Measurements from ENCODE around the gene TNFAIP2. TPM values are rescaled to one million over a fixed set of nuclear protein-coding genes. Genes with fewer than 3 reads are reported as not detected.
A peak's percentile ranks its signal among the peaks of the same experiment; 100 is the strongest.
"Not testable (repeated sequence)": the region's sequence is repeated elsewhere in the genome, so short reads cannot be mapped to it uniquely, and the experiment has no call there.

The TNFAIP2 gene
- total RNA-seq, 1 experiment from 2014 or later: not detected

DNA sequence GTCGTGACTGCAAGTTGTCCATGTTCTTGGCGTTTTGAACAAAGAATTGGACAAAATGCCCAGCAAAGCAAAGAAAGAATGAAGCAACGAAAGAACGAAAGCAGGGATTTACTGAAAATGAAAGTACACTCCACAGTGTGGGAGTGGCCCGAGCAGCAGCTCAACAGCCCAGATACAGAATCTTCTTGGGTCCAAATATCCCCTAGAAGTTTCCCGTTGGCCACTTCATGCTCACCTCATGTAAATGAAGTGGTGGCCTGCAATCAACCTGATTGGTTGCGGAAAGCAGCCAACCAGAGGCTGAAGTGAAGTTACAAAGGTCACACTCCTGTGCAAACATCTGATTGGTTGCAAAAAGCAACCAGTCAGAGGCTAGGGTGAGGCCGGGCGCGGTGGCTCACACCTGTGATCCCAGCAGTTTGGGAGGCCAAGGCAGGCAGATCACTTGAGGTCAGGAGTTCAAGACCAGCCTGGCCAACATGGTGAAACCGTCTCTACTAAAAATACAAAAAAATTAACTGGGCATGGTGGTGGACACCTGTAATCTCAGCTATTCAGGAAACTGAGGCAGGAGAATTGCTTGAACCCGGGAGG, 8.1 kb upstream of the TNFAIP2 start:
- not testable (repeated sequence) for H3K9me3 ChIP-seq (ENCODE audit: low read length); H3K79me2 ChIP-seq (ENCODE audit: low read length); H3K36me3 ChIP-seq (ENCODE audit: insufficient read depth, low read length); H3K9me2 ChIP-seq (replicated peaks; ENCODE audit: insufficient read depth, low read length); H3K27me3 ChIP-seq (ENCODE audit: low read length); H3K27ac ChIP-seq (ENCODE audit: low read length); DNase-seq; H3K4me3 ChIP-seq (ENCODE audit: low read length); H4K20me1 ChIP-seq (ENCODE audit: insufficient read depth, low read depth, low read length); H3K9ac ChIP-seq (ENCODE audit: low read length)
- Histone ChIP-seq H2AFZ (ENCODE audit: low read length) (0 out of 2 replicates have a peak overlapping the region, but pooled peaks have one; percentile 27), H3K4me2 (ENCODE audit: low read depth, low read length, poor library complexity, severe bottlenecking) (peak overlapping the region; percentile 57), H3K4me1 (ENCODE audit: low read length) (peaks cover 29% of the 10 kb centered on the region)

DNA sequence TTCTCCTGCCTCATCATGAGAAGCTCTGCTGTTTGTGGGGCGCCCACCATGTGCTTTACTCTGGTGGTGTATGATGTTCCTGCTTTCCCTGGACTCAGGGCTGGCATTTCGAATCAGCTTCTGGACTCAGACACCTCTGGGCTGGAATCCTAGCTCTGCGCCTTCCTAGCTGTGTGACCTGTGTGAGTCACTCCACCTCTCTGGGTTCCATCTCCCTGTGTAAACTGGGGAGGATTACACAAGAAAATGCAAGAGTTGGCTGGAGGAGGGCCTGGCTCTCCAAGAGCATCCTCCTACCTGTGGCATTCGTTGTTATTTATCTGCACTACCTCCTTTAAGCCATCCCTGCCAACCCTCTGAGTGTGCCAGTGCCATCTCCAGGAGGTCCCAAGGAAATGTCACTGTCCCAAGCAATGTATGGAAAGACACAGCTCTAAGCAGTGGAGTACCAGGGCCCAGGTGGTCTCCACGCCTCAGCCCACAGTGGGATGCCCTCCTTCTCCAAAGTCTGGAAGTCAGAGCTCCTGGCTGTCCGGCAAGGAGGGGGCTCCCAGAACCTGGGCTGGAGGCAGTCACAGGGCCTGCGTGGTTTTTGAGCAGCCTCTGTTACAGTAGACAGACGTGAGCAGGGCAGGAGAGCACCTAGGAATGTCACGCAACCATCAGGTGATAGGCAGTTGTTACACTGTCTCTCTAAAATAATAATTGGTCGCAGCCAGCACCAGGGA, 7.3 kb upstream of the TNFAIP2 start:
- Histone ChIP-seq H3K9ac (ENCODE audit: low read length) (no peak overlapping the region), H3K9me3 (ENCODE audit: low read length) (no peaks in the 10 kb centered on the region), H3K36me3 (ENCODE audit: insufficient read depth, low read length) (no peaks in the 10 kb centered on the region), H3K27ac (ENCODE audit: low read length) (no peak overlapping the region), H3K27me3 (ENCODE audit: low read length) (no peaks in the 10 kb centered on the region), H3K4me3 (ENCODE audit: low read length) (no peak overlapping the region), H3K79me2 (ENCODE audit: low read length) (no peaks in the 10 kb centered on the region), H2AFZ (ENCODE audit: low read length) (no peak overlapping the region), H3K4me2 (ENCODE audit: low read depth, low read length, poor library complexity, severe bottlenecking) (no peak overlapping the region), H3K9me2 (replicated peaks; ENCODE audit: insufficient read depth, low read length) (no peaks in the 10 kb centered on the region), H4K20me1 (ENCODE audit: insufficient read depth, low read depth, low read length) (peaks cover 13% of the 10 kb centered on the region), H3K4me1 (ENCODE audit: low read length) (peaks cover 20% of the 10 kb centered on the region)
- no peak for DNase-seq

DNA sequence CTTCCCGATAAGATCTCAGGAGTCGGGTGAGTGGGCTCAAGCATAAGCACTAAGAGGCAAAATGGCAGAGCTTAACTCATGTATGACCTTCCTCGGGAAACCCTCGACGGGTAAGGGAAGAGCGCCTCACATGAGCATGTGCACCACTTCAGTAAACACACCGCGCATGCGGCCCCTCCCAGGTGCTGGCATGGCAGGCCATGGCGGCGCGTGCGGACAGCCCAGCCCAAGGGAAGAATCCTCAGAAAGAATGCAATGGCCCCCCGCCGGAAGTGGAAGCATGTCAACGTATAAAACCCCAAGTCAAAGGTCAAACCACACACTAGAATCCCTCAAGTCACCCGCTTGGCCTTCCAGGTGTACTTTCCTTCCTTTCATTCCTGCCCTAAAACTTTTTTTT, 6.6 kb upstream of the TNFAIP2 start:
- Histone ChIP-seq H3K9me2 (replicated peaks; ENCODE audit: insufficient read depth, low read length) (no peaks in the 10 kb centered on the region), H3K27me3 (ENCODE audit: low read length) (no peaks in the 10 kb centered on the region), H4K20me1 (ENCODE audit: insufficient read depth, low read depth, low read length) (peaks cover 12% of the 10 kb centered on the region), H3K4me3 (ENCODE audit: low read length) (no peak overlapping the region), H3K9ac (ENCODE audit: low read length) (no peak overlapping the region), H3K4me1 (ENCODE audit: low read length) (peaks cover 14% of the 10 kb centered on the region), H3K4me2 (ENCODE audit: low read depth, low read length, poor library complexity, severe bottlenecking) (no peak overlapping the region), H3K27ac (ENCODE audit: low read length) (no peak overlapping the region), H3K36me3 (ENCODE audit: insufficient read depth, low read length) (no peaks in the 10 kb centered on the region), H3K79me2 (ENCODE audit: low read length) (no peaks in the 10 kb centered on the region), H3K9me3 (ENCODE audit: low read length) (no peaks in the 10 kb centered on the region), H2AFZ (ENCODE audit: low read length) (no peak overlapping the region)
- no peak for DNase-seq

DNA sequence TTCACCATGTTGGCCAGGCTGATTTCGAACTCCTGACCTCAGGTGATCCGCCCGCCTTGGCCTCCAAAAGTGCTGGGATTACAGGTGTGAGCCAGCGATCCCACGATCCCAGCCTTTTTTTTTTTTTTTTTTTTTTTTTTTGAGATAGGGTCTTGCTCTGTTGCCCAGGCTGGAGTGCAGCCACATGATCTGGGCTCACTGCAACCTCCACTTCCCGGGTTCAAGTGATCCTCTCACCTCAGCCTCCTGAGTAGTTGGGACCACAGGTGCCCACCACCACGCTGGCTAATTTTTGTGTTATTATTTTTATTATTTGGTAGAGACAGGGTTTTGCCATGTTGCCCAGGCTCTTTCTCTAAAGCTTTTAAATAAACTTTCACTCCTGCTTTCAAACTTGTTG, 5.8 kb upstream of the TNFAIP2 start:
- H3K27me3 ChIP-seq (ENCODE audit: low read length); H3K4me3 ChIP-seq (ENCODE audit: low read length); H3K27ac ChIP-seq (ENCODE audit: low read length); H3K36me3 ChIP-seq (ENCODE audit: insufficient read depth, low read length); H3K9me2 ChIP-seq (replicated peaks; ENCODE audit: insufficient read depth, low read length); H3K4me2 ChIP-seq (ENCODE audit: low read depth, low read length, poor library complexity, severe bottlenecking); H3K79me2 ChIP-seq (ENCODE audit: low read length); H2AFZ ChIP-seq (ENCODE audit: low read length); H3K9me3 ChIP-seq (ENCODE audit: low read length); DNase-seq; H3K9ac ChIP-seq (ENCODE audit: low read length): not testable (repeated sequence)
- H3K4me1 ChIP-seq (ENCODE audit: low read length): peaks cover 13% of the 10 kb centered on the region
- H4K20me1 ChIP-seq (ENCODE audit: insufficient read depth, low read depth, low read length): peaks cover 14% of the 10 kb centered on the region

DNA sequence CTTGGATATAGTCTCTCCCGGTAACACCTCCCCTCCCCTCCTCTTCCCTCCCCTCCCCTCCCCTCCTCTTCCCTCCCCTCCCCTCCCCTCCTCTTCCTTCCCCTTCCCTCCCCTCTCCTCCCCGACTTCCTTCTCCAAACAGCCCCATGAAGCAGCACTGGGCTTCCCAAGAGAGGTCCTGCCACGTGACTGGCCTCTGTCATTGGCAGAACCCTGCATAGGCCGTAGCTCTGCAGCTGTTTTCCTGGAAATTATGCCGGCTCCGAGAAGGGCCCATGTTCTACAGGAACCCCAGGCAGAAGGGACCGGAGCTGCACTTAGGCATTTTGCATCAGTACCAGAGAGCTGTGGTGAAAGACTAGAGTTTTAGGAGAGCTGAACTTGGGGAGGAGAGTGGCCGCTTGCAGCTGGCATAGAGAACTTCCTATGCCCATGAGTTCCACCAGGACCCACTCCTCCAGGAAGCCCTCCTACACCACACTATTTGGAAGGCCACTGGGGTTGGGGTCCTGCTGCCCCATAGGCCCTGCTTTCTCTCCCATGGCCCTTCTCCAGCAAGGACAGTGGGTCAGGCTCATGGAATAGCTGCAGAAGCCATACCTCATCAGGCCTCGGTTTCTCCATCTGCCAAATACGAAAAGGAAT, 5.1 kb upstream of the TNFAIP2 start:
- H3K4me1 ChIP-seq (ENCODE audit: low read length): peaks cover 17% of the 10 kb centered on the region
- H3K36me3 ChIP-seq (ENCODE audit: insufficient read depth, low read length): no peaks in the 10 kb centered on the region
- no peak overlapping the region for H3K27ac ChIP-seq (ENCODE audit: low read length)
- no peak overlapping the region for H3K4me2 ChIP-seq (ENCODE audit: low read depth, low read length, poor library complexity, severe bottlenecking)
- DNase-seq: no peak
- no peak overlapping the region for H2AFZ ChIP-seq (ENCODE audit: low read length)
- H3K79me2 ChIP-seq (ENCODE audit: low read length): no peaks in the 10 kb centered on the region
- H3K27me3 ChIP-seq (ENCODE audit: low read length): no peaks in the 10 kb centered on the region
- peaks cover 17% of the 10 kb centered on the region for H4K20me1 ChIP-seq (ENCODE audit: insufficient read depth, low read depth, low read length)
- no peaks in the 10 kb centered on the region for H3K9me3 ChIP-seq (ENCODE audit: low read length)
- H3K9me2 ChIP-seq (replicated peaks; ENCODE audit: insufficient read depth, low read length): no peaks in the 10 kb centered on the region
- H3K9ac ChIP-seq (ENCODE audit: low read length): no peak overlapping the region
- no peak overlapping the region for H3K4me3 ChIP-seq (ENCODE audit: low read length)

DNA sequence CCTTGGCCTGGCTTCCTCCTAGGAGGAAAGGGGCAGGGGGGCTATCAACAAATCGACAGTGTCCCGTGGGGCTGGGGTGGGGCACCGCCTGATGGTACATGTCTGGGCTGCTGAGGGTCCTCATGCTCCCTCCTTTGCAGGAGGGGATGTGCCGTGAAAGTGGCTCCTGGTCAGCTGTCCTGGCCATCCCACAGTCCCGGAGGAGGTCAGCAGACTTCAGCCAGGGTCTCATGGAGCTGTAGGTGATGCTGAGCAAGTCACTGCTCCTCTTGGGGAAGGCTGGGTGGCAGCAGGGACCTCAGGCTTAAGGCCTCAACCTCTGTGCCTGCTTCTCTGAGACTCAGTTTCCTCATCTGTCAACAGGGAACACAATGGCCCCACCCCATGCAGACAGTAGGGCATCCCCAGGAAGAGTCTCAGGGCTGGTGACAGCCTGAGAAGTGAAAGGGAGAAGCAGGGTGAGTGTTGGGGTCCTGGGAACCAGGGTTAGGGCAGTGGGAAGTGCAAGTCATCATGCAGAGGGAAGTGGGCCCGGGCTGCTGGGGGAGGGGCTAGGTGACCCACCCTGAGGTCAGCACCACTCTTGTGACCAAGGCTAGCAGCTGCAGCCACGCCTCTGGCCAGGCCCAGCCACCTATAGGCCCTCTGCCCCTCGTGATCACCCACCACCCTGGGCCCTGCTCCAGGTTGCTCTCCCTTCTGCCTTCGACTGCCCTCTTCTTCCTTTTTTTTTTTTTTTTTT, 4.4 kb upstream of the TNFAIP2 start:
- H2AFZ ChIP-seq (ENCODE audit: low read length): no peak overlapping the region
- H3K27me3 ChIP-seq (ENCODE audit: low read length): no peaks in the 10 kb centered on the region
- H3K27ac ChIP-seq (ENCODE audit: low read length): no peak overlapping the region
- H3K9me2 ChIP-seq (replicated peaks; ENCODE audit: insufficient read depth, low read length): no peaks in the 10 kb centered on the region
- DNase-seq: no peak
- H3K9ac ChIP-seq (ENCODE audit: low read length): no peak overlapping the region
- peaks cover 17% of the 10 kb centered on the region for H4K20me1 ChIP-seq (ENCODE audit: insufficient read depth, low read depth, low read length)
- H3K9me3 ChIP-seq (ENCODE audit: low read length): no peaks in the 10 kb centered on the region
- H3K79me2 ChIP-seq (ENCODE audit: low read length): no peaks in the 10 kb centered on the region
- peaks cover 21% of the 10 kb centered on the region for H3K4me1 ChIP-seq (ENCODE audit: low read length)
- no peak overlapping the region for H3K4me2 ChIP-seq (ENCODE audit: low read depth, low read length, poor library complexity, severe bottlenecking)
- H3K36me3 ChIP-seq (ENCODE audit: insufficient read depth, low read length): no peaks in the 10 kb centered on the region
- H3K4me3 ChIP-seq (ENCODE audit: low read length): no peak overlapping the region

DNA sequence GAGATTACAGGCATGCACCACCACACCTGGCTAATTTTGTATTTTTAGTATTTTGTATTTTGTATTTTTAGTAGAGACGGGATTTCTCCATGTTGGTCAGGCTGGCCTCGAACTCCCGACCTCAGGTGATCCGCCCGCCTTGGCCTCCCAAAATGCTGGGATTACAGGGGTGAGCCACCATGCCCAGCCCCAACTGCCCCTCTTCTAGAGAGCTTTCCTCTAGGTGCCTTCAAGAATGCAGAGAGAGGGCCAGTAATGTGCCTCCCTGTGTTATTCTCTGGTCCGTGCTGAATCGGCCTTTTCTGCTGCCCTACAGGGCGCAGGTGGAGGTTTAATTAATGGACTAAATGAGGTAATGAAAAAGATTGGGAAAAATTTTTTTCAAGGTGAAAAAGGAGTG, 3.7 kb upstream of the TNFAIP2 start:
- not testable (repeated sequence) for H3K9me2 ChIP-seq (replicated peaks; ENCODE audit: insufficient read depth, low read length); H3K4me2 ChIP-seq (ENCODE audit: low read depth, low read length, poor library complexity, severe bottlenecking); H3K9ac ChIP-seq (ENCODE audit: low read length); H3K4me3 ChIP-seq (ENCODE audit: low read length); H3K27me3 ChIP-seq (ENCODE audit: low read length); DNase-seq; H2AFZ ChIP-seq (ENCODE audit: low read length); H3K27ac ChIP-seq (ENCODE audit: low read length); H3K9me3 ChIP-seq (ENCODE audit: low read length); H3K79me2 ChIP-seq (ENCODE audit: low read length); H3K36me3 ChIP-seq (ENCODE audit: insufficient read depth, low read length)
- peaks cover 17% of the 10 kb centered on the region for H4K20me1 ChIP-seq (ENCODE audit: insufficient read depth, low read depth, low read length)
- peaks cover 21% of the 10 kb centered on the region for H3K4me1 ChIP-seq (ENCODE audit: low read length)

All from Karpas-422 (cell line).